SK-N-SH (cell line): Measurements from ENCODE around the gene GMNN. TPM values are rescaled to one million over a fixed set of nuclear protein-coding genes. Genes with fewer than 3 reads are reported as not detected.
A peak's percentile ranks its signal among the peaks of the same experiment; 100 is the strongest.

Experiments used
- CTCF ChIA-PET: fragments of 300-600, 350-600 bp; formaldehyde crosslinking; extraction: SDS; loops from one replicate; lab custom pipeline; 2021; lab: Yijun Ruan, JAX
- POLR2A ChIA-PET: fragments of 350-600 bp; sonication (Branson Sonifier 250); formaldehyde crosslinking; extraction: SDS; loops from one replicate; lab custom pipeline; 2020; ENCODE audit warnings: antibody characterized with exemption, inconsistent platforms; lab: Yijun Ruan, JAX
- DNase-seq: peaks from one replicate; pipeline ENCODE4 v3.0.0; 2012
- H2AFZ ChIP-seq: fragments of 200-600 bp; sonication (generic); 2 replicates; pipeline ENCODE4 v1.8.1; 2016; ENCODE audit warnings: antibody characterized with exemption, mild to moderate bottlenecking, low read depth
- H3F3A ChIP-seq: fragments of 200-600 bp; sonication (generic); replicated peaks from 2 replicates; pipeline ENCODE3; 2016; ENCODE audit warnings: antibody characterized with exemption, mild to moderate bottlenecking; ENCODE audit not compliant: insufficient read depth
- H3K27ac ChIP-seq, 2 experiments: fragments of 200-500 bp in 1 of 2; fragments of 200-600 bp in 1 of 2; sonication (Bioruptor generic) in 1 of 2; sonication (generic), shearing (Covaris generic) in 1 of 2; 2 replicates each; pipeline versions ENCODE4 v1.5.1 to v1.6.1; 2014 to 2016; ENCODE audit warnings: low read depth in 2 of 2, inconsistent platforms in 1 of 2, low read length in 1 of 2, mild to moderate bottlenecking in 1 of 2, mixed read lengths in 1 of 2
- H3K27me3 ChIP-seq: fragments of 200-600 bp; sonication (generic), shearing (Covaris generic); 2 replicates; pipeline ENCODE4 v1.6.1; 2016; ENCODE audit warnings: mixed run types; ENCODE audit not compliant: insufficient read depth
- H3K36me3 ChIP-seq, 2 experiments: fragments of 200-500 bp in 1 of 2; fragments of 200-600 bp in 1 of 2; sonication (Bioruptor generic) in 1 of 2; sonication (generic) in 1 of 2; replicated peaks in 1 of 2; 2 replicates each; pipeline versions ENCODE3 to v1.5.1; 2014 to 2016; ENCODE audit warnings: low read length in 1 of 2, mild to moderate bottlenecking in 1 of 2; ENCODE audit not compliant: insufficient read depth in 2 of 2, control insufficient read depth in 1 of 2
- H3K4me1 ChIP-seq, 2 experiments: fragments of 200-500 bp in 1 of 2; fragments of 200-600 bp in 1 of 2; sonication (Bioruptor generic) in 1 of 2; sonication (generic), shearing (Covaris generic) in 1 of 2; 2 replicates each; pipeline versions ENCODE4 v1.5.1 to v1.6.1; 2014 to 2016; ENCODE audit warnings: low read depth in 1 of 2, low read length in 1 of 2, mixed run types in 1 of 2; ENCODE audit not compliant: insufficient read depth in 2 of 2, control insufficient read depth in 1 of 2
- H3K4me2 ChIP-seq: fragments of 200-600 bp; sonication (generic), shearing (Covaris generic); 2 replicates; pipeline ENCODE4 v1.6.1; 2017; ENCODE audit warnings: mixed run types
- H3K4me3 ChIP-seq, 2 experiments: fragments of 200-500 bp in 1 of 2; fragments of 200-600 bp in 1 of 2; sonication (Bioruptor generic) in 1 of 2; sonication (generic), shearing (Covaris generic) in 1 of 2; 2 replicates each; pipeline versions ENCODE4 v1.5.1 to v1.8.1; 2014 to 2016; ENCODE audit warnings: low read depth in 2 of 2, inconsistent platforms in 1 of 2, low read length in 1 of 2, mild to moderate bottlenecking in 1 of 2, mixed read lengths in 1 of 2, moderate library complexity in 1 of 2
- H3K79me2 ChIP-seq: fragments of 200-600 bp; sonication (generic); 2 replicates; pipeline ENCODE4 v1.8.1; 2017; ENCODE audit warnings: mild to moderate bottlenecking; ENCODE audit not compliant: insufficient read depth
- H3K9ac ChIP-seq: fragments of 200-600 bp; sonication (generic); 2 replicates; pipeline ENCODE4 v1.6.1; 2017; ENCODE audit warnings: mixed run types
- H3K9me2 ChIP-seq: fragments of 200-600 bp; sonication (generic); 2 replicates; pipeline ENCODE4 v1.6.1; 2017; ENCODE audit warnings: mixed run types
- H3K9me3 ChIP-seq: fragments of 200-600 bp; sonication (generic); 2 replicates; pipeline ENCODE4 v1.6.1; 2017; ENCODE audit warnings: mixed run types, mild to moderate bottlenecking, moderate library complexity
- H4K20me1 ChIP-seq: fragments of 200-600 bp; sonication (generic); 2 replicates; pipeline ENCODE4 v1.6.1; 2017; ENCODE audit warnings: mild to moderate bottlenecking, mixed run types; ENCODE audit not compliant: insufficient read depth
- CHD2 ChIP-seq: fragments of 150-350 bp; IDR thresholded peaks from 2 replicates; pipeline ENCODE4 v1.6.1; 2018; ENCODE audit warnings: low read length; ENCODE audit not compliant: partially characterized antibody
- EP300 ChIP-seq, 2 experiments: IDR thresholded peaks; 2 replicates each; pipeline versions ENCODE4 v1.4.0 to v1.6.1; 2012; ENCODE audit warnings: borderline replicate concordance in 1 of 2, low read depth in 1 of 2, low read length in 1 of 2
- EZH2phosphoT487 ChIP-seq: fragments of 200-600 bp; sonication (generic); IDR thresholded peaks from 2 replicates; pipeline ENCODE4 v1.6.1; 2017; ENCODE audit warnings: low read depth, mixed run types, mild to moderate bottlenecking, antibody characterized with exemption, moderate library complexity, borderline replicate concordance
- FOXJ3 ChIP-seq: sonication (generic); formaldehyde crosslinking; IDR thresholded peaks from 2 replicates; pipeline ENCODE4 v1.5.1; 2020; ENCODE audit warnings: mild to moderate bottlenecking, missing genetic modification reagents
- MEF2A ChIP-seq: IDR thresholded peaks from 2 replicates; pipeline ENCODE4 v1.4.0; 2012; ENCODE audit warnings: low read depth, borderline replicate concordance
- NRF1 ChIP-seq: IDR thresholded peaks from 2 replicates; pipeline ENCODE4 v1.6.1; 2012; ENCODE audit warnings: low read depth, mild to moderate bottlenecking, low read length
- POLR2AphosphoS5 ChIP-seq: IDR thresholded peaks from 2 replicates; pipeline ENCODE4 v1.6.1; 2012; ENCODE audit warnings: low read depth, low read length
- RAD21 ChIP-seq: IDR thresholded peaks from 2 replicates; pipeline ENCODE4 v1.6.1; 2012; ENCODE audit warnings: mild to moderate bottlenecking, low read length
- RCOR1 ChIP-seq: fragments of 150-350 bp; IDR thresholded peaks from 2 replicates; pipeline ENCODE4 v1.6.1; 2017; ENCODE audit warnings: antibody characterized with exemption, low read length
- RXRA ChIP-seq: IDR thresholded peaks from 2 replicates; pipeline ENCODE4 v1.4.0; 2012; ENCODE audit warnings: low read depth, mild to moderate bottlenecking, borderline replicate concordance
- SIN3A ChIP-seq: IDR thresholded peaks from 2 replicates; pipeline ENCODE4 v1.6.1; 2012; ENCODE audit warnings: low read depth, mild to moderate bottlenecking, low read length, moderate library complexity, borderline replicate concordance
- SMC3 ChIP-seq: IDR thresholded peaks from 2 replicates; pipeline ENCODE4 v1.6.1; 2012; ENCODE audit warnings: low read depth, low read length, improper control_type of control experiment
- TEAD4 ChIP-seq: IDR thresholded peaks from 2 replicates; pipeline ENCODE4 v1.4.0; 2012; ENCODE audit warnings: mild to moderate bottlenecking, borderline replicate concordance; ENCODE audit not compliant: insufficient read depth
- polyA plus RNA-seq, 3 experiments: library from polyadenylated mRNA; depleted of rRNA; stranded (reverse); fragments of >200 nt; gene quantifications; 2 replicates each; pipeline ENCODE4 v1.2.3, GENCODE V29; 2012
- TF ChIP-seq, protein P1 (sequence below): fragments of 200-600 bp; sonication (generic); IDR thresholded peaks from 2 replicates; pipeline ENCODE4 v1.6.1; 2017; ENCODE audit warnings: antibody characterized with exemption, mild to moderate bottlenecking, moderate library complexity
- TF ChIP-seq, protein P2 (sequence below): IDR thresholded peaks from 2 replicates; pipeline ENCODE4 v1.4.0; 2012; ENCODE audit warnings: low read depth
- TF ChIP-seq, protein P3 (sequence below): IDR thresholded peaks from 2 replicates; pipeline ENCODE4 v1.6.1; 2012; ENCODE audit warnings: mild to moderate bottlenecking, low read depth, low read length, moderate library complexity
- TF ChIP-seq, protein P4 (sequence below): fragments of 150-350 bp; IDR thresholded peaks from 2 replicates; pipeline ENCODE4 v1.6.1; 2016; ENCODE audit warnings: mild to moderate bottlenecking, low read depth, low read length

Gene GMNN
- polyA plus RNA-seq, 1 of the 3 experiments (the other 2 are of a cell fraction): 16.8 TPM

DNA sequence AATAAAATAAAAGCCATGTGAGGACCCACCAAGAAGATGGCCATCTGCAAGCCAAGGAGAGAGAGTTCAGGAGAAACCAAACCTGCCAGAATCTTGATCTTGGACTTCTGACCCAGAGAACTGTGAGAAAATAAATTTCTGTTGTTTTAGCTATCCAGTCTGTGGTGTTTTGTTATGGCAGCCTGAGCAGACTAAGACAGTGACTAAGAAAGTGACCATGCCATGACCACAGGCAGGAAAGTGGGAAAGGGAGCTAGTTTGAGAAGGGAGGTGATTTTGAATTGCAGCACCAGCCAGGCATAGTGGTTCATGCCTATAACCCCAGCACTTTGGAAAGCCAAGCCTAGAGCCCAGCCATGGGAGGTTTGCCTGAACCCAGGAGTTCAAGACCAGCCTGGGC is 33.9 kb upstream of the GMNN start:
- H2AFZ ChIP-seq: peak overlapping the region; percentile 72; the same call in 1 of the 2 replicates
- H3K4me1 ChIP-seq: peaks cover 0 to 15% of the 10 kb centered on the region in 2 experiments; a peak in 2 of 4 replicates
- no peaks in the 10 kb centered on the region for H3K9me2 ChIP-seq
- peak overlapping the region in 1 of 2 experiments; percentile 22; a peak in 1 of 4 replicates for H3K27ac ChIP-seq
- H3K9me3 ChIP-seq: no peaks in the 10 kb centered on the region
- H3K27me3 ChIP-seq: no peaks in the 10 kb centered on the region
- ChIA-PET CTCF (no interaction called here), POLR2A (no interaction called here)
- no peak overlapping the region for H3K4me3 ChIP-seq
- no peaks in the 10 kb centered on the region for H3K36me3 ChIP-seq
- H4K20me1 ChIP-seq: no peaks in the 10 kb centered on the region
- peaks cover 26% of the 10 kb centered on the region for H3F3A ChIP-seq
- no peak for DNase-seq
- TF ChIP-seq EZH2phosphoT487: no peak
- TF ChIP-seq RCOR1: no peak
- no peak for TF ChIP-seq NRF1
- no peak for TF ChIP-seq RAD21
- TF ChIP-seq CHD2: no peak
- no peak for TF ChIP-seq EP300 (IDR thresholded peaks at IDR 0.05; ENCODE audit: borderline replicate concordance in 1 of 2, low read depth in 1 of 2, low read length in 1 of 2)
- no peak for TF ChIP-seq POLR2AphosphoS5
- TF ChIP-seq MEF2A: no peak
- TF ChIP-seq TEAD4: no peak
- TF ChIP-seq SMC3: no peak
- TF ChIP-seq, protein P1, sequence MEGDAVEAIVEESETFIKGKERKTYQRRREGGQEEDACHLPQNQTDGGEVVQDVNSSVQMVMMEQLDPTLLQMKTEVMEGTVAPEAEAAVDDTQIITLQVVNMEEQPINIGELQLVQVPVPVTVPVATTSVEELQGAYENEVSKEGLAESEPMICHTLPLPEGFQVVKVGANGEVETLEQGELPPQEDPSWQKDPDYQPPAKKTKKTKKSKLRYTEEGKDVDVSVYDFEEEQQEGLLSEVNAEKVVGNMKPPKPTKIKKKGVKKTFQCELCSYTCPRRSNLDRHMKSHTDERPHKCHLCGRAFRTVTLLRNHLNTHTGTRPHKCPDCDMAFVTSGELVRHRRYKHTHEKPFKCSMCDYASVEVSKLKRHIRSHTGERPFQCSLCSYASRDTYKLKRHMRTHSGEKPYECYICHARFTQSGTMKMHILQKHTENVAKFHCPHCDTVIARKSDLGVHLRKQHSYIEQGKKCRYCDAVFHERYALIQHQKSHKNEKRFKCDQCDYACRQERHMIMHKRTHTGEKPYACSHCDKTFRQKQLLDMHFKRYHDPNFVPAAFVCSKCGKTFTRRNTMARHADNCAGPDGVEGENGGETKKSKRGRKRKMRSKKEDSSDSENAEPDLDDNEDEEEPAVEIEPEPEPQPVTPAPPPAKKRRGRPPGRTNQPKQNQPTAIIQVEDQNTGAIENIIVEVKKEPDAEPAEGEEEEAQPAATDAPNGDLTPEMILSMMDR: no peak
- TF ChIP-seq, protein P2, sequence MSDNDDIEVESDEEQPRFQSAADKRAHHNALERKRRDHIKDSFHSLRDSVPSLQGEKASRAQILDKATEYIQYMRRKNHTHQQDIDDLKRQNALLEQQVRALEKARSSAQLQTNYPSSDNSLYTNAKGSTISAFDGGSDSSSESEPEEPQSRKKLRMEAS: no peak
- no peak for TF ChIP-seq FOXJ3
- no peak for TF ChIP-seq RXRA
- no peak for TF ChIP-seq SIN3A
- TF ChIP-seq, protein P3, sequence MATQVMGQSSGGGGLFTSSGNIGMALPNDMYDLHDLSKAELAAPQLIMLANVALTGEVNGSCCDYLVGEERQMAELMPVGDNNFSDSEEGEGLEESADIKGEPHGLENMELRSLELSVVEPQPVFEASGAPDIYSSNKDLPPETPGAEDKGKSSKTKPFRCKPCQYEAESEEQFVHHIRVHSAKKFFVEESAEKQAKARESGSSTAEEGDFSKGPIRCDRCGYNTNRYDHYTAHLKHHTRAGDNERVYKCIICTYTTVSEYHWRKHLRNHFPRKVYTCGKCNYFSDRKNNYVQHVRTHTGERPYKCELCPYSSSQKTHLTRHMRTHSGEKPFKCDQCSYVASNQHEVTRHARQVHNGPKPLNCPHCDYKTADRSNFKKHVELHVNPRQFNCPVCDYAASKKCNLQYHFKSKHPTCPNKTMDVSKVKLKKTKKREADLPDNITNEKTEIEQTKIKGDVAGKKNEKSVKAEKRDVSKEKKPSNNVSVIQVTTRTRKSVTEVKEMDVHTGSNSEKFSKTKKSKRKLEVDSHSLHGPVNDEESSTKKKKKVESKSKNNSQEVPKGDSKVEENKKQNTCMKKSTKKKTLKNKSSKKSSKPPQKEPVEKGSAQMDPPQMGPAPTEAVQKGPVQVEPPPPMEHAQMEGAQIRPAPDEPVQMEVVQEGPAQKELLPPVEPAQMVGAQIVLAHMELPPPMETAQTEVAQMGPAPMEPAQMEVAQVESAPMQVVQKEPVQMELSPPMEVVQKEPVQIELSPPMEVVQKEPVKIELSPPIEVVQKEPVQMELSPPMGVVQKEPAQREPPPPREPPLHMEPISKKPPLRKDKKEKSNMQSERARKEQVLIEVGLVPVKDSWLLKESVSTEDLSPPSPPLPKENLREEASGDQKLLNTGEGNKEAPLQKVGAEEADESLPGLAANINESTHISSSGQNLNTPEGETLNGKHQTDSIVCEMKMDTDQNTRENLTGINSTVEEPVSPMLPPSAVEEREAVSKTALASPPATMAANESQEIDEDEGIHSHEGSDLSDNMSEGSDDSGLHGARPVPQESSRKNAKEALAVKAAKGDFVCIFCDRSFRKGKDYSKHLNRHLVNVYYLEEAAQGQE: no peak
- TF ChIP-seq, protein P4, sequence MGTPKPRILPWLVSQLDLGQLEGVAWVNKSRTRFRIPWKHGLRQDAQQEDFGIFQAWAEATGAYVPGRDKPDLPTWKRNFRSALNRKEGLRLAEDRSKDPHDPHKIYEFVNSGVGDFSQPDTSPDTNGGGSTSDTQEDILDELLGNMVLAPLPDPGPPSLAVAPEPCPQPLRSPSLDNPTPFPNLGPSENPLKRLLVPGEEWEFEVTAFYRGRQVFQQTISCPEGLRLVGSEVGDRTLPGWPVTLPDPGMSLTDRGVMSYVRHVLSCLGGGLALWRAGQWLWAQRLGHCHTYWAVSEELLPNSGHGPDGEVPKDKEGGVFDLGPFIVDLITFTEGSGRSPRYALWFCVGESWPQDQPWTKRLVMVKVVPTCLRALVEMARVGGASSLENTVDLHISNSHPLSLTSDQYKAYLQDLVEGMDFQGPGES: no peak
- H3K79me2 ChIP-seq: no peaks in the 10 kb centered on the region
- H3K4me2 ChIP-seq: no peak overlapping the region
- H3K9ac ChIP-seq: no peak overlapping the region
